Endothelial cell of umbilical vein (primary cell): Measurements from ENCODE around the gene GNAO1.

ENCODE experiments used
- EZH2 ChIP-seq: IDR thresholded peaks from 2 replicates; pipeline ENCODE4 v1.6.1; 2012; ENCODE audit warnings: borderline replicate concordance, low read depth, mild to moderate bottlenecking, moderate library complexity, low read length, inconsistent platforms; ENCODE audit not compliant: severe bottlenecking
- GATA2 ChIP-seq: IDR thresholded peaks from 2 replicates; pipeline ENCODE4 v1.7.0; 2011; ENCODE audit warnings: low read depth, mild to moderate bottlenecking, moderate library complexity, mixed read lengths, low read length; ENCODE audit not compliant: insufficient read length, insufficient read depth
- POLR2A ChIP-seq: IDR thresholded peaks from 2 replicates; pipeline ENCODE4 v1.6.1; 2012; ENCODE audit warnings: low read depth, mild to moderate bottlenecking, control low read depth, low read length
- POLR2AphosphoS5 ChIP-seq: IDR thresholded peaks from 2 replicates; pipeline ENCODE4 v1.6.1; 2012; ENCODE audit warnings: low read depth, mild to moderate bottlenecking, control low read depth, low read length, moderate library complexity; ENCODE audit not compliant: insufficient read depth
- TF ChIP-seq, protein P1 (sequence below), 2 donors: IDR thresholded peaks; 1 replicate in 1 of 2; 2 replicates in 1 of 2; pipeline ENCODE4 v1.5.1; 2011; ENCODE audit warnings: low read length in 2 of 2, mild to moderate bottlenecking in 2 of 2, moderate library complexity in 2 of 2, control low read depth in 1 of 2, inconsistent platforms in 1 of 2, low read depth in 1 of 2; ENCODE audit not compliant: insufficient read depth in 1 of 2; ENCODE audit errors: extremely low read depth in 1 of 2
- TF ChIP-seq, protein P2 (sequence below): IDR thresholded peaks from 2 replicates; pipeline ENCODE4 v1.6.1; 2011; ENCODE audit not compliant: insufficient read depth, insufficient read length

DNA sequence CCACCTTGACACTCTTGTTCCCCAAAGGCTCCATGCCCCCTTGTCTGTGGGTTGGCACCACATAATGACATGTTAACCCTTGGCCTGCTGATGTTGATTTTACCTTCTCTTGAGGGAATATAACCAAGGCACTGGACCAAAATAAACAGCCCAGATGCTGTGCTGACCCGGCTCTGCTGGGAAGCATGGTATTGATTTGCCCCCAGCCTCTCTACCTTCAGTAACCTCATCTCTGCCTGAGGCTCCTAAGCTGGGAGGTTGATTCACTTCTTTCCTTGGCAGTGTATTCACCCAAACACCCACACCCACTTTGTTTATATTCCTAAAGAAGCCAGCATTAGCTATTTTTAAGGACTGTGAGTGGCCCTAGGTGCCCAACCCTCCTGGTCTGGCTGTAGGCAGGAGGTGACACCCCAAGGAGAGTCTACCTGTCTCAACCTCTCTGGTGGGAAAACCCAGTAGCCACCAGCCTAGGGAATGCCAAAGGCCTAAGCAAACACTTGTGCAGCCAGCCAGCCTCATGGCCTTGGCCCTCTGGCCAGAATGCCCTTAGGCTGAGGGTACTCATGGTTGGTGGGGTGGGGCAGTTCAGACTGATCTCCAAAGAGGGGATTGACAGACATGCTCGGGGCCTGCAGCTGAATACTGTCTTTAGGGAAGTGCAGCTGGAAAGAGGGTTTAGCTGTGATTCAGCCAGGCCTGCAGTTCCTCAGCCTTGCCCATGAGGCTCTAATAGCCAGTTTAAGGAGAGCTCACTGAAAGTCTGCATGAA, 42.7 kb downstream of the GNAO1 start:
- TF ChIP-seq, protein P1, sequence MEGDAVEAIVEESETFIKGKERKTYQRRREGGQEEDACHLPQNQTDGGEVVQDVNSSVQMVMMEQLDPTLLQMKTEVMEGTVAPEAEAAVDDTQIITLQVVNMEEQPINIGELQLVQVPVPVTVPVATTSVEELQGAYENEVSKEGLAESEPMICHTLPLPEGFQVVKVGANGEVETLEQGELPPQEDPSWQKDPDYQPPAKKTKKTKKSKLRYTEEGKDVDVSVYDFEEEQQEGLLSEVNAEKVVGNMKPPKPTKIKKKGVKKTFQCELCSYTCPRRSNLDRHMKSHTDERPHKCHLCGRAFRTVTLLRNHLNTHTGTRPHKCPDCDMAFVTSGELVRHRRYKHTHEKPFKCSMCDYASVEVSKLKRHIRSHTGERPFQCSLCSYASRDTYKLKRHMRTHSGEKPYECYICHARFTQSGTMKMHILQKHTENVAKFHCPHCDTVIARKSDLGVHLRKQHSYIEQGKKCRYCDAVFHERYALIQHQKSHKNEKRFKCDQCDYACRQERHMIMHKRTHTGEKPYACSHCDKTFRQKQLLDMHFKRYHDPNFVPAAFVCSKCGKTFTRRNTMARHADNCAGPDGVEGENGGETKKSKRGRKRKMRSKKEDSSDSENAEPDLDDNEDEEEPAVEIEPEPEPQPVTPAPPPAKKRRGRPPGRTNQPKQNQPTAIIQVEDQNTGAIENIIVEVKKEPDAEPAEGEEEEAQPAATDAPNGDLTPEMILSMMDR (IDR thresholded peaks at IDR 0.05; ENCODE audit: extremely low read depth in 1 of 2, insufficient read depth in 1 of 2, low read depth in 1 of 2, low read length in 2 of 2), result no peak
- TF ChIP-seq POLR2A (no peak), GATA2 (no peak), EZH2 (no peak), POLR2AphosphoS5 (no peak)
- TF ChIP-seq, protein P2, sequence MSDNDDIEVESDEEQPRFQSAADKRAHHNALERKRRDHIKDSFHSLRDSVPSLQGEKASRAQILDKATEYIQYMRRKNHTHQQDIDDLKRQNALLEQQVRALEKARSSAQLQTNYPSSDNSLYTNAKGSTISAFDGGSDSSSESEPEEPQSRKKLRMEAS, result no peak
